Stromal cell of bone marrow (primary cell): Measurements from ENCODE around the gene APOBEC3F.

ENCODE experiments used
- DNase-seq: peaks from one replicate; pipeline ENCODE4 v3.0.0-alpha.2; 2012; ENCODE audit warnings: low read depth

APOBEC3F gene

GRCh38 chr22:39094717-39095389, 54.2 kb downstream of the APOBEC3F start:
- no peak for DNase-seq

GRCh38 chr22:39095971-39096370, 55.3 kb downstream of the APOBEC3F start:
- DNase-seq, result no peak

GRCh38 chr22:39097098-39098020, 56.7 kb downstream of the APOBEC3F start, which contains the start of gene APOBEC3H:
APOBEC3H (plus strand) TSS chr22:39097244; CDS start chr22:39100279, 3,035 bp downstream.
- DNase-seq, result no peak

- no peak for DNase-seq
Observed at GRCh38 chr22:39098026-39098425, 57.4 kb downstream of the APOBEC3F start.

GRCh38 chr22:39098576-39098975, 57.9 kb downstream of the APOBEC3F start:
- DNase-seq, result no peak

- no peak for DNase-seq
Observed at GRCh38 chr22:39101226-39101625, 60.6 kb downstream of the APOBEC3F start.

- no peak for DNase-seq
Observed at GRCh38 chr22:39103431-39103830, 62.8 kb downstream of the APOBEC3F start.
